ENCODE measurements around the gene SCOC. TPM values are rescaled to one million over a fixed set of nuclear protein-coding genes. Genes with fewer than 3 reads are reported as not detected.

SCOC gene
- 49.8 and 55.9 TPM in 2 replicates for total RNA-seq (2014; rRNA removed; shearing (Covaris generic))

DNA sequence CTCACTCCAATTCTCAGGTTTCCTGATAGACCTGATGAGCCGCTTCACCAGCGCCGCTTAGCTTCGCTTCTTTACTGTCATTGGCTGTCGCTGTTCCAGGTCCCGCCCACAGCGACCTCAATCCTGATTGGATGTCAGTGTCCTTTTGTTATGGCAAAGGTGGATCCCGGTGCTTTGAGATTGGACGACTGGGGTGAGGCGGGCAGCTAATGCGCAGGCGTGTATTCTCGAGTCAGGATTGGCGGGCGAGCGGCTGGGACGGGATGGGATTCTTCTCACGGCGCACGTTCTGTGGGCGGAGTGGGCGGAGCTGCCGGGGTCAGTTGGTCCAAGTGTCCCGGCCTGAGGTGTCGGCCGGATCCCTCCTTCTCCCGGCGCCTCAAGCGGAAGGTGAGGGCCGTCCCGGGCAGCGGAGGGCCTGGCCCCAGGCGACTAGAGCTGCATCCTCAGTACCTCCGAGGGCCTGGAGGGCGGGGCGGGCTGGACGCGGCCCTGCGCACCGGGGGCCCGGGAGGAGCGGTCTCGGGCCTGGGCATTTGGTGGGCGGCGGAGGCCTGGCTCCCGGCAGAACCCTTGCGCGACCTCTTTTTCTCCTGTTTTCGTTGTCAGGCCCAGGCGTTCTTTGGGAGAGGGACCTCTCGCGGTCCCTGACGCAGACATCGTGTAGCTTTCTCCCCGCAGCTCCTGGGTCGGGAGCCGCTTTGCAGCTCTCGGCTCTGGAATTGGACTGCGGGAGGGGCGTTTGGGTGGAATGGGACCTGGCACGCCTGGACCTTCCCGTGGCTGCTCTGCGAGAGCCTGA lies at the start of gene SCOC:
SCOC (plus strand) TSS at position 319 of the 802 bp plus-strand sequence. CDS start 5,525 bp downstream, outside the sequence.
- Histone ChIP-seq H3K4me1 (peaks cover 6% of the 10 kb centered on the region), H3K27me3 (no peaks in the 10 kb centered on the region), H3K9me3 (replicated peaks) (no peaks in the 10 kb centered on the region), H3K36me3 (no peaks in the 10 kb centered on the region), H3K27ac (peak within 1 kb of the TSS; percentile 78), H3K4me3 (peak within 1 kb of the TSS; percentile 84)
- DNase-seq, result peak; percentile 97 to 98

DNA sequence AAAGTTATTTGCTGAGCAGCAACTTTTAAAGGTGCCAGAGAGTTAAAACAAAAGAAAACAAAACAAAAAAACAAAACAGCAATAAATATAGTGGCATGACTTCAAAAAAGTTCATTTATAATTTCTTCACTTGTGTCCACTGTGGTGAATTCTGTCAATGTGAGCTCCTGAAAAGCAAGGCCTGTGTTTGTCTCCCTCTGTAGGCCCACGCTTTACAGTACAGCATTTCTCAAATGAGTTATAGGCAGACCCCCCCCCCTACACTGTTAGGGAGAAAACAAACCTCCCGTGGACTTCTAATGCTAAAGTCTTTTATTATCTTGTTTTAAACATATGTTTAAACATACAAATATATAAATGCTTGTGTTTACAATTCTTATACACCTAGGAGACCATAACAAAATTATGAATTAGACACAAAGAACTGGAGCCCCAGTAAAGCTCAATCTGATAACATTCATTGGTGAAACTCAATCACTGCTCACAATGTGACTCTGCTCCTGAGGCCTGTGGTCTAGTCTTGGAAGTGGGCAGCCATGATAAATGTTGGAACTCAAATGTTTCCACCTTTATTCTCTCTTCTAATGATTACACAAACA lies 47.0 kb upstream of the SCOC start:
- Histone ChIP-seq H3K4me1 (no peaks in the 10 kb centered on the region), H3K9me3 (replicated peaks) (no peaks in the 10 kb centered on the region; the same call in 1 of the 2 replicates), H3K27ac (no peak overlapping the region), H3K27me3 (no peaks in the 10 kb centered on the region), H3K4me3 (no peak overlapping the region), H3K36me3 (no peaks in the 10 kb centered on the region)
- peak; percentile 7 to 32 for DNase-seq

DNA sequence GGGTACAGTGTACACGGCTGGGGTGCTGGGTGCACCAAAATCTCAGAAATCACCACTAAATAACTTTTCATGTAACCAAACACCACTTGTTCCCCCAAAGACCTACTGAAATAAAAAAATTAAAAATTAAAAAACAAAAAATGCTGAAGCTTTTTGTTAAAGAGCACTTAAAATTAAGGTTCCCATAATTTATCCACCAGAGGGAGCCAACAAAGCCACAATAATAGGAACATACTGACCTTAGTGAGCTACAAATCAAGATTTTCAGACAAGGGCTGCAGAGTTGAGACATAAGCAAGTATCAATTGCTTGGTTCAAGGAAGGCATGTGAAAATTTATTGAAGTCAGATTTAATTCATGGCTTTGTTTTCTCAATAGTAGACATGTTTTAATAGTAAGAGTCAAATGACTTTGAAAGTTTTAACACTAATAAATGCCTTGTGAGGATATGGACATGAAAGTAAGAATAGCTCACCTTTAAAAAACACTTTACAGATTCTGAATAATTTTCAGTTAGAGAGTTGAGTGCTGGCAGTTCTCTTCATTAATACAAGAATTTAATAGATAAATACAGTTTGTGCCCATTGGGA lies 43.0 kb upstream of the SCOC start:
- DNase-seq, result peak in 1 of 2 experiments; percentile 30
- Histone ChIP-seq H3K27ac (no peak overlapping the region), H3K4me1 (no peaks in the 10 kb centered on the region), H3K36me3 (no peaks in the 10 kb centered on the region), H3K4me3 (no peak overlapping the region), H3K9me3 (replicated peaks) (no peaks in the 10 kb centered on the region), H3K27me3 (no peaks in the 10 kb centered on the region)

DNA sequence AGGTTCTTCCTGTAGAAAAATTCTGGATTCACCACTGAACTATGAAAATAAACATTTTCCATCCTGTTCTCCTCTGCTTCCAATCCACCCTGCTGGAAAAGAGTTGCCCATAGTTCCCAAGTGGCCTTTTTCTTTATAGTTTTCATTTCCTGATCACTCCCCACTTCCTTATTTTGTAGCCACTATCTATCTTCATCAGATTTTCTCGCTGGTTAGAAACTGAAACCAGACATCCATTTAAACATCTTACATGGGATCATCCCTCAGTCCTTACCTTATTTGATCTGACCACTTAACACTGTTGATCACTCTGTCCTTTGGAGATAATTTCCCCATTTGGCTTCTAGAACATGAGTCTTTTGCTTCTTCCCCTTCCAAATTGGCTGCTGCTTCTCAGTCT lies 42.2 kb upstream of the SCOC start:
- Histone ChIP-seq H3K27ac (no peak overlapping the region), H3K4me3 (no peak overlapping the region), H3K9me3 (replicated peaks) (no peaks in the 10 kb centered on the region), H3K4me1 (no peaks in the 10 kb centered on the region), H3K36me3 (no peaks in the 10 kb centered on the region), H3K27me3 (no peaks in the 10 kb centered on the region)
- no peak for DNase-seq

DNA sequence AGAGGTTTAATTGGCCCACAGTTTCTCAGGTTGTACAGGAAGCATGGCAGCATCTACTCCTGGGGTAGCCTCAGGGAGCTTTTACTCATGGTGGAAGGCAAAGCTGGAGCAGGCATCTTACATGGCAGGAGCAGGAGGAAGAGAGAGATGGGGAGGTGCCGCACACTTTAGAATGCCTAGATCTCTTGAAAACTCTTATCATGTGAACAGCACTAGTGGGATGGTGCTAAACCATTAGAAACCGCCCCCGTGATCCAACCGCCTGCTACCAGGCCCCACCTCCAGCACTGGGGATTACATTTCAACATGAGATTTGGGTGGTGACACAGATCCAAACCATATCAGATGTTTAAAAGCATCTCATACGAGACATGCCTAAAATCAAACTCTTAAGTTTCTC lies 41.6 kb upstream of the SCOC start:
- Histone ChIP-seq H3K9me3 (replicated peaks) (no peaks in the 10 kb centered on the region), H3K27ac (no peak overlapping the region), H3K4me1 (no peaks in the 10 kb centered on the region), H3K4me3 (no peak overlapping the region), H3K36me3 (no peaks in the 10 kb centered on the region), H3K27me3 (no peaks in the 10 kb centered on the region)
- no peak for DNase-seq

DNA sequence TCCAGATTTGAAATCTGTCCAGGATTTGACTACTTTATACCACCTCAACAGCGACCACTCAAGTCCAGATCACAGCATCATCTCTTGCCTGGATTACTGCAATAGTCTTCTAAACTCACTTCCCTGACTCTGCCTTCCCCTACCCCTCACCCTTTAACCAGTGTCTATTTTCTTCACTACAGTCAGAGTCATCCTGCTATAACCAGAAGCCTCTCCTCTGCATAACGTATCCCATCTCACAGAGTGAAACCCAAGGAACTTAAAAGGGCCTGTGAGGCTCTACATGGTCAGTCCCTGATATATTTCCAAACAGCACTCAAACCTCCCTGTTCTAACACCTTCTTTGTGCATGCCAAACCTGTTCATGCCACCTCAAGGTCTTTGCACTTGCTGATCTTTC lies 40.7 kb upstream of the SCOC start:
- no peak overlapping the region for H3K4me3 ChIP-seq
- DNase-seq, result no peak
- H3K27me3 ChIP-seq, result no peaks in the 10 kb centered on the region
- no peaks in the 10 kb centered on the region for H3K4me1 ChIP-seq
- no peaks in the 10 kb centered on the region for H3K9me3 ChIP-seq (replicated peaks)
- H3K36me3 ChIP-seq, result no peaks in the 10 kb centered on the region
- no peak overlapping the region for H3K27ac ChIP-seq

DNA sequence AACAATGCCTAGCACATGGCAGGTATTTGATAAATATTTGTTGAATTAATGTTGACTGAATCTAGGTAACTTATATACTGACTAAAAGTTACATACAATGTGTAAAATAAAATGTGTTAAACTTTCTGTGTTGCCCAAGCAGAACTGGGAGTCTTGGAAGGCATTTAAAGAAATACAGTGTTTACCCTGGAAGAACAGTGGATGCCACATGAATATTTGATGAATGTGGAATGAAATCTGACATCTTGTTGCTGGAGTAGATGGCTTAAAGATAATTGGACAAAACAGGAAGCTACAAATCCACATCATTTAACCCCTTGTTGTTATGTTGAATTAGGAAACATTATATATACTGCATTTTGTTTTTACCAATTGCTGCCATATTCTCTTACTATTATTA lies 39.9 kb upstream of the SCOC start:
- no peaks in the 10 kb centered on the region for H3K27me3 ChIP-seq
- DNase-seq, result no peak
- no peaks in the 10 kb centered on the region for H3K4me1 ChIP-seq
- no peaks in the 10 kb centered on the region for H3K36me3 ChIP-seq
- H3K9me3 ChIP-seq (replicated peaks), result no peaks in the 10 kb centered on the region
- H3K4me3 ChIP-seq, result no peak overlapping the region
- no peak overlapping the region for H3K27ac ChIP-seq

DNA sequence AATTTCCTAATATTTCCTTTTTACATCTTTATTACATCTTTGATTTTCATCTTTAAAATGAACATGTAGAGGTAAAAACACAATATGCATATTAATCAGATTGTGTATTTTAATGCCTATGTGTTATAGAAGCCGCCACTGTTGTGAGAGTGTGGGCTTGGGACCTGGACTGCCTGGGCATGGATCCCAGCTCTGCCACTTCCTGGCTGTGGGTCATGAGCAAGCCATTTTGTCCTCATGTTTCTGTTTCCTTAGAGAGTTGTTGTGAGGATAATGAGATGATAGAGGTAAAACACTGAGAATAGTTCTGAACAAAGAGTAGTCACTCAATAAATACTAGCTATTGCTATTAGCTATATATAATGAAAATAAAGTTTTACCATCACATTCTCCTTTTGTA lies 38.4 kb upstream of the SCOC start:
- no peak overlapping the region for H3K4me3 ChIP-seq
- DNase-seq, result no peak
- H3K27ac ChIP-seq, result no peak overlapping the region
- no peaks in the 10 kb centered on the region for H3K27me3 ChIP-seq
- no peaks in the 10 kb centered on the region for H3K36me3 ChIP-seq
- H3K4me1 ChIP-seq, result no peaks in the 10 kb centered on the region
- no peaks in the 10 kb centered on the region for H3K9me3 ChIP-seq (replicated peaks)

DNA sequence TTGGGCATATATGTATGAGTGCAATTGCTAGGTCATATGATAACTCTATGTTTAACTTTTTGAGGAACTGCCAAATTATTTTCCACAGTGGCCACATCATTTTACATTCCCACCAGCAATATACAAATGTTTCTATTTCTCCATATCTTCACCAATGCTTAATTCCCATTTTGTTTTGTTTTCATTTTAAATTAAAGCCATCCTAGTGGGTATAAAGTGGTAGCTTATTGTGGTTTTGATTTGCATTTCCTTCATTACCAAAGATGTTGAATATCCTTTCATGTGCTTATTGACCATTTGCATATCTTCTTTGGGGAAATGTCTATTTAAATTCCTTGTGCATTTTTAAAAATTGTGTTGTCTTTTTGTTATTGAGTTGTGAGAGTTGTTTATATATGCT lies 36.7 kb upstream of the SCOC start:
- H3K4me3 ChIP-seq, result no peak overlapping the region
- H3K27me3 ChIP-seq, result no peaks in the 10 kb centered on the region
- DNase-seq, result no peak
- no peaks in the 10 kb centered on the region for H3K4me1 ChIP-seq
- H3K9me3 ChIP-seq (replicated peaks), result no peaks in the 10 kb centered on the region
- H3K27ac ChIP-seq, result no peak overlapping the region
- no peaks in the 10 kb centered on the region for H3K36me3 ChIP-seq

DNA sequence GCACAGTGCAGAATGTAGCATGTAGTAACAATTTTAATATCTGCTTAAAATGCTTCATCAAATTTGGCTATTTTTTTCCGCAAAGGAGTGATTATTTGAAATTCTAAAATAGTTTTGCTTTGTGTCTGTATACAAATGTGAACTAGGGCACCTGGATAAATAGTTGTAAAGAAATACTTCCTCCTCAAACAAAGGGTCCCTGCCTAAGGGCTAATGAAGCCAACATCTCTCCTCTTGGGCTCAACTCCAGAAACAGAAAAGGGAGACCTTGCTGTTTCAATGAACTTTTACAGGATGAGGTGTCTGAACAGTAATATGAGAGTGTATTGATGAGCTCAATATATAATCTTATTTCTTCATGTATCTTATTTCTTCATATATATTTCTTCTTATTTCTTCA lies 30.8 kb upstream of the SCOC start:
- Histone ChIP-seq H3K9me3 (replicated peaks) (no peaks in the 10 kb centered on the region), H3K4me1 (no peaks in the 10 kb centered on the region), H3K27me3 (no peaks in the 10 kb centered on the region), H3K4me3 (no peak overlapping the region), H3K36me3 (no peaks in the 10 kb centered on the region), H3K27ac (no peak overlapping the region)
- no peak for DNase-seq

DNA sequence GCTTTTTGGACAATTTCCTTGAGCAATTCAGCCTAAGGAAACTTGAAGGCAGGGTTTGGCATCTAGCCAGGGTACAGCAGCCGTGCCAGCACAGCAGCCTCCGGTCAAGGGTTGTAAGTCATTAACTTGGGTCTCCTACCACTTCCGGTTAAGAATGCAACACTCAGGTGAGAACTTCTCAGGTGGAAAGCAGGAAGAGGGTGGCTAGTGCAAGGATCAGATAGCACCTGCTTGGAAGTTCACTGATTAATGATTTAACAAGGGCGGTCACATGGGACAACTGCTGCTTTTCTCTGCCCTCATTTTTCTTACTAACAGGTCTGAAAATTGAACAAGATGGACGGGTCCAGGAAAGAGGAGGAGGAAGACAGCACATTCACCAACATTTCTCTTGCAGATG lies 30.1 kb upstream of the SCOC start:
- Histone ChIP-seq H3K9me3 (replicated peaks) (no peaks in the 10 kb centered on the region), H3K4me1 (no peaks in the 10 kb centered on the region), H3K27ac (no peak overlapping the region), H3K27me3 (no peaks in the 10 kb centered on the region), H3K4me3 (no peak overlapping the region), H3K36me3 (no peaks in the 10 kb centered on the region)
- DNase-seq, result peak in 1 of 2 experiments; percentile 8

DNA sequence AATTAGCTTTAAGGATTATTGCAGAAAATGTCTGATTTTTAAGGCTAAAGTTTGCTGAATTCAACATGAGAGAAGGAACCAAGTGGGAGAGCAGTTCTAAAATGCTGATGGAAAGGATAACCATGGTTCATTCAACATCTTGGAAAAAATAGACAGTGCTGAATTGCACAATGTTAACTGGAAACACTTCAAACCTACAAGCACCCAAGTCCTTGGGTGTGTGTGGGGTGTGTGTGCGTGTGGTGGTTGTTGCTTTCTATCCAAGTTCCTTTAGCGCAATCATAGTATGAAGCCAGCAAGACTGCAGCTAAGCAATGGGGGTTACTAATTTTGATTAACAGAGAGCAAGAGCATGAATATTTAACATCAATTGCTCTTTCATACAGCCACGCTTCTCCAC lies 29.3 kb upstream of the SCOC start:
- H3K4me3 ChIP-seq, result no peak overlapping the region
- no peaks in the 10 kb centered on the region for H3K36me3 ChIP-seq
- DNase-seq, result no peak
- H3K27ac ChIP-seq, result no peak overlapping the region
- H3K27me3 ChIP-seq, result no peaks in the 10 kb centered on the region
- 0 out of 2 replicates have a peak, but pooled peaks cover 3% of the 10 kb centered on the region for H3K4me1 ChIP-seq
- H3K9me3 ChIP-seq (replicated peaks), result no peaks in the 10 kb centered on the region

DNA sequence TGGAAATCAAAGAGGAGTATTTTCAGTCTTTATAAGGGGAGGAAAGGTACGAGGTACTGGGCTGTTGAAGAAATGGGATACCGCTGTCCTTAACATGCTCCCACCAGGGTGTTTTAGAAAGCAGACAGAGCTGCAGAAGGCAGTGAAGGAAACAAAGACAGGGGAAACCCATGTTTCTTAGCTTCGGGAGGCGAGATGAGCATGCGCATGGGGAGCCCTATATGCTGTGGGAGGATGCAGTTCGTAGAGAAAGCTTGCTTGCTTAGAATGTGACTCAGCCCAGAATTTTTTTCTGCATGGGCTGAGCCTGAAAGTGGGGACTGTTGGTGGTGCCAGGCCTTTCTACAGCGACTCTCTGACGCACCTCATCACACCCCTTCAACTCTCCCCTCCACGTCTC lies 28.8 kb upstream of the SCOC start:
- Histone ChIP-seq H3K4me3 (no peak overlapping the region), H3K27me3 (no peaks in the 10 kb centered on the region), H3K9me3 (replicated peaks) (no peaks in the 10 kb centered on the region), H3K4me1 (0 out of 2 replicates have a peak, but pooled peaks cover 3% of the 10 kb centered on the region), H3K36me3 (no peaks in the 10 kb centered on the region), H3K27ac (no peak overlapping the region)
- DNase-seq, result no peak

DNA sequence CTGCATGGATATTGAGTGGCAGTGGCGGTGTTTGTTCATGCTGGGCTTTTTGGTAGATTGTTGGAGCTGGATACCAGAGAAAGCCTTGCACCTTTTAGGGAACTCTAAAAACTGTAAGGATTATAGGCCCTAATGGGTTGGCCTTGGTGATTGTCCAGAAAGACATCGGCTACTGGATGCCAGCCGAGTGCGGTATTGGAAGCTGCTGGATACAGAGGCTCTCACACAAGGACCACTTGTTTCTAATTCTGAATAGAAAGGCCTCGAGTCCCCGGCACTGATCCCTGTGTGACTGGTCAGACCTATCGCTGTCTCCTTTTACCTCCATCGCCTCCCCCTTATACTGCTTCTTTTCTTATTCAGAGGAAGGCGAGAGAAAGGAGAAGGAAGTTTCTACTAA lies 27.3 kb upstream of the SCOC start:
- H3K4me3 ChIP-seq, result no peak overlapping the region
- H3K9me3 ChIP-seq (replicated peaks), result no peaks in the 10 kb centered on the region
- H3K4me1 ChIP-seq, result 0 out of 2 replicates have a peak, but pooled peaks cover 3% of the 10 kb centered on the region
- H3K27me3 ChIP-seq, result no peaks in the 10 kb centered on the region
- DNase-seq, result no peak
- H3K36me3 ChIP-seq, result no peaks in the 10 kb centered on the region
- H3K27ac ChIP-seq, result no peak overlapping the region

DNA sequence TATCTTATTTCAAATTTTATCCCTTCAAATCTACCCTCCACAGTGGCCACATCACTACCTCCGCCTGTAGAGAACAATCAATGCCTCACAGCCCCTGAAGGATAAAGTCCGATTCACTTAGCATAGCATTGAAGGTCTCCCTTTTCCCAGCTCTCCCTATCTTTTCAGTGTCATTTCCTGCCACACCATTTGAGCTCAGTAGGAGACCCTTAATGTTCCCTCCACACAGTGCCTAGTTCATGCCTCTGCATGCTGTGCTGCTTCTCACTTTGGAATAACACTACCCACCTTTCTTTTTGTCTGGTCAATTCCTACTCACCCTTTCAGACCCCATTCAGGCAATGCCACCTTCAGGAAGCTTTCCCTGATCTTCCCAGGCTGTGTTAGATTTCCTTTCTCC lies 23.6 kb upstream of the SCOC start:
- H3K4me3 ChIP-seq, result no peak overlapping the region
- DNase-seq, result no peak
- no peak overlapping the region for H3K27ac ChIP-seq
- no peaks in the 10 kb centered on the region for H3K27me3 ChIP-seq
- 0 out of 2 replicates have a peak, but pooled peaks cover 3% of the 10 kb centered on the region for H3K4me1 ChIP-seq
- no peaks in the 10 kb centered on the region for H3K36me3 ChIP-seq
- no peaks in the 10 kb centered on the region for H3K9me3 ChIP-seq (replicated peaks)

Measured in SJCRH30 (cell line).